SH-SY5Y (cell line): ENCODE data around the gene CEP170B.

Experiments used
- GATA2 ChIP-seq: IDR thresholded peaks from 2 replicates; pipeline ENCODE4 v1.6.1; 2011; ENCODE audit warnings: mild to moderate bottlenecking, low read depth, low read length
- GATA3 ChIP-seq: IDR thresholded peaks from 2 replicates; pipeline ENCODE4 v1.6.1; 2011; ENCODE audit warnings: low read depth, mild to moderate bottlenecking, low read length, moderate library complexity

DNA sequence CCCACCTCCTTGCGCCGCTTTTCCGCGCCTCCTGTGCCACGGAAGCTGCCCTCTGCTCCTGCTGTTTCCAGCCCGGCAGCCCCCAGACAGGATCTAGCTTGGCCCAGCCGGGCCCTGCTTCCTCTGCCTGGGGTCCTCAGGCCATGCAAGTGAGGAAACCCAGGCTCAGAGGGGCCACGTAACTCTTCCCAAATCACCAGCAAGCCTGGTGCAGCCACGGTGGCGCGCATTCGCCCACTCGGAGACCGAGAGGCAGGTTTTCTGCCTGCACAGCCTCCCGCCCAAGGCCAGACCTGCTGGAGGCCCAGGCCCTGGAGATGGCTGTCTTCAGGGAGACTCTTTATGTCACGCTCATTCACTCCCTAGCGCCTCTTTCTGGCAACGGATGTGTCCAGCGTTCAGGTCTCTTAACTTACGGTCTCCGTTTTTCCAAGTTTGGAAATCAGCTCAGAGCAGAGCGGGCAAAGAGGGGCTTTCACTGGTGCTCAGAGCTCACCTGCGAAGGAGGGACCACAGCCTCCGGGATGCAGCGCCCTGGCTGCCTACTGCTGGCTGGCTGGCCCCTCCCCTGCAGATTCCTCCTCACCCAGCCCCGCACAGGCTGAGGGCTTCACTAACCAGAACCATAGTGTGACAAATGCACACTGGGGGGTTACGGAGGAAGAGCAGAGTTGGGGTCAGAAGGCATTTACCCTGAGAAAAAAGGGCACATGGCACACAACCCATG is 20.6 kb upstream of the CEP170B start:
- TF ChIP-seq GATA2: no peak
- TF ChIP-seq GATA3: no peak
